ENCODE measurements around the gene ARID1B.

ARID1B gene

DNA sequence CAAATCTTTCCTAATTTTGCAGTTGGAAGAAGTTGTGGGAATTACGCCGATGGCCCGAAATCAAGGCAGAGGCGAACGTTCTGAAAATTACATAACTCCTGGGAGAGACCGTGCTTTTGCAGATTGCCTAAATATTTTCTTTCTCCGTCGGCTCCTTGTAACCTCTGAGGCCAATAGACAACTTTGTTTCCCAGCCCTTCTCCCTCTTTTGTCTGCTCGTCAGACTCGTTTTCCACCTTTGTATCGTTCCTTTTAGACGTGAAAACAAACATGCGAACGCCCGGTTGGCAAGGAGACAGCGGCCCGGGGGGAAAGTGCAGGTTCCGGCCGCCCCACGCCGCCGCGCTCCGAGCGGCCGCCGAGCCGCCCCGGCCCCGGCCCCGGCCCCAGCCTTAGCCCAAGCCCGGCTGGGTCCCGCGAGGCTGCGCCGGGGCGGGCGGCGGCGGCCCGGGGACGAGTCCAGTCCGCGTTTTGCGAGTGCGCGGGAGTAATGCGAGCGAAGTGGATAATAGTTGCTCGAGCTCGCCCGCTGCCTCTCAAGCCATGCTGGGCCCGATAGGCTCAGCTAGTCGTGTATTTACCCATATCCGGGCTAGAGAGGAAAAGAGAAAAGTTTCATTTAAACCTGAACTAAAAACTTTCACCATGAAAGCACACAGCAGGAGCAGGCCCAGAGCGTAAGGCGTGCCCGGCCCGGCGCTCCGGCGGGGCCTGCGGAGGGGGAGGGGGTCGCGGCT lies at the start of gene ARID1B:
Gene ARID1B, plus strand, starts transcription at position 539 of the 737 bp plus-strand sequence. CDS start 303 bp downstream, outside the sequence.
- peak; percentile 85 for DNase-seq

DNA sequence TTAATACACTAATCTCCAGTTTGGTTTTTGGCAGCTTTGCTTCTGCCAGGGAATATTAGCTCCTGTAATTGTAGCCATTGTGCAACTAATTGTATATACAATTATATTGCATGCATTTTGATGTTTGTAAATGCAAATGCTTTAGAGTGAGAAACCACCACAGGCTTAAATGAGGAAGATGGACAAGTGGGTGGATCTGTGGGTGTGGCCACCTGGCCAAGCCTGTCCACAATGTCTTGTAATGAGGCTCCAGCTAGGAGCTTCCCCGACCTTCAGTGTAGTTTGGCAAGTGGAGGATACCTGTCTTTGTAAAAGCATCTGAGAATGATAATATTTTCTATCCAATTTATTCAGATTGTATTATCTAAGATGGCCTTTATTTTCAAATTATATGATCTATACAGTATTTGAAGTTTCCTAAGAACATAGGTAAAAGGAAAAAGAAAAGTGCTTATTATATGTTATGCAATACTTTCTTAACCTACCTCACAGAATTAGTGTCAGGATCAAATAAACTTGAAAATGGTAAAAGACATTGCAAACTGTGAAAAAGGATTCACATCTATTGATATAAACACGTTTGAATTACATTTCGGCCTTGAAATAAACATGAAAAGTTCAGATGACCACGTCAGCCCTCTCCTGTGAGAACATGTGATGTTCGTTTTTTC lies 49.3 kb upstream of the ARID1B start:
- no peak for DNase-seq

DNA sequence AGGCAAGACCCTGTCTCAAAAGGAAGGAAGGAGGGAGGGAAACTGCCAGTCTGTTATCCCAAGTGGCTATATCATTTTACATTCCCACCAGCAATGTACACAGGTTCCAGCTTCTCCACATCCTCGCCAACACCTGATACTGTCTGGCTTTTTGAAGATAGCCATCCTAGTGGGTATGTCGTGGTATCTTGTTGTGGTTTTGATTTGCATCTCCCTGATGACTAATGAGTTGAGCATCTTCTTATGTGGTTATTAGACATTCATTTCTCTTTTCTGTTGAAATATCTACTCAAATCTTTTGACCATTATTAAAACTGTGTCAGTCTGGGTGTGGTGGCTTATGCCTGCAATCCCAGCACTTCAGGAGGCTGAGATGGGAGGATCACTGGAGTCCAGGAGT lies 47.9 kb upstream of the ARID1B start:
- no peak for DNase-seq

DNA sequence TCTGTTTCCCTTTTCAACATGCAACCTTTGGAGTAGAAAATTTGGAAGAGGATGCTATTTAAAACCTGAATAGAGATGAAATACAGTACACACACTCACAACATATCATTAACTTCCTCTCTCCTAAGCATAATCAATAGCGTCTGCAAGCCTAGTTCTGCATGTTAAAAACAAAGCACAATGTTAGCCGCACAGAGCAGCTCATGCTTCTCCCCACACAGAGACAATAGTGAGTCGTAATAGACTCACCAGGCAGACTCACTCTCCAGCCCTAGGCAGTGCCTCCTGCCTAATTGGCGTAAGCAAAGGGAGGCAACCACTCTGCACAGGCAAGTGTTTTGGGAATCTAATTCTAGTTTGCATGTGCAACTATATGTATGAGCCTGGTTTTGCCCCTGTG lies 45.8 kb upstream of the ARID1B start:
- DNase-seq, result no peak

DNA sequence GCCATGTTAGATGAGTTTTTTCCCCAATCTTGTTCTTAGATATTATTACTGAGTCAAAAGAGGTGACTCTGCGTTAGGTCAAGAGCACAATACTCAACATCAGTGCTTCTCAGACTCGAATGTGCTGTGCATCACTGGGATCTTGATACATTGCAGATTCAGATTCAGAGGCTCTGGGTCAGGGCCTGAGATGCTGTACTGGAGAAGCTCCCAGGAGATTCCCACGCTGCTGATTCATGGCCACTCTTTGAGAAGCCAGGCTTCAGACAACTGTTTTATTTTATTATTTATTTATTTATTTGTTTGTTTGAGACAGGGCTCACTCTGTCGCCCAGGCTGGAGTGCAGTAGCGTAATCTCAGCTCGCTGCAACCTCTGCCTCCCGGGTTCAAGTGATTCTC lies 41.4 kb upstream of the ARID1B start:
- no peak for DNase-seq

DNA sequence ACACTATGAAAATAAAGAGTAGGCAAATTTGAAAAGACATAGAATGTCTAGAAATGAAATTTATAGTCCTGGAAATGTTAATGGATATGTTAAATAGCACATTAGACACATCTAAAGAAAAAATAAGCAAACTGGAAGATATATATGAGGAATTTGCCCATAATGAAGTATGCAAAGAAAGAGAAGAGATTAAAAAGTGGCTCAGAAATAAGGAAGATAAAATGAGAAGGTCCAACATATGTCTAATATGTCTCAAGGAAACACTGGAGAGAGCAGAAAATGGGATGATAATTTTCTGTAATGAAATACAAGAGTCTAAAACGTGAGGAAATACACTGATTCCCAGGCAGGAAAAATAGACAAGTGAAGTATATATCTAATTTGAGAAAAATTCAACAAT lies 36.6 kb upstream of the ARID1B start:
- DNase-seq, result no peak

DNA sequence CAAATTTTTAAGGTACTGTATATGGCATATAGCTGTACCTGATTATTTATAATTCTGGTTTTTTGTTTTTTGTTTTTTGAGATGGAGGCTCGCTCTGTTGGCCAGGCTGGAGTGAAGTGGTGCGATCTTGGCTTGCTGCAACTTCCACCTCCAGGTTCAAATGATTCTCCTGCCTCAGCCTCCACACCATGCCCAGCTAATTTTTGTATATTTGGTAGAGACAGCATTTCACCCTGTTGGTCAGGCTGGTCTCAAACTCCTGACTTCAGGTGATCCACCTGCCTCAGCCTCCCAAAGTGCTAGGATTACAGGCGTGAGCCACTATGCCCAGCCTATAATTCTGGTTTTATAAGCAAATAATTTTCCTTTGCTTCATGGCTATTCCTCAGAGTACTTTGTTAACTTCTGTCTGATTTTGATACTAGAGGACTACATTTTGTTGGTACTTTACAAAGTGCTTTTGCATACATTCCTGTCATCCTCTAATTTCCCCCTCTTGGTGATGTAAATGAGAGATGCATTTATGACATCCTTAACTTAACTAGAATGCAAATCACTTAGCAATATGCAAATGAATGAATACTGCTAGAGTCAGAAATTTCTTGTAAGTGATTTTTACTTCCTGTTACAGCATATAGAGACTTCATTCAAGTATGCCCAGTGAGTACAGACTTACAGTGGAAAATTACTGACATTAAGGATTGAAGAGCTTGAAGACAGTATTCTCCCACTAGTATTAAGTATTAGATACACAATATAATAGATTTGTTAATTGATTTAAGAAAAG lies 35.7 kb upstream of the ARID1B start:
- DNase-seq, result no peak

DNA sequence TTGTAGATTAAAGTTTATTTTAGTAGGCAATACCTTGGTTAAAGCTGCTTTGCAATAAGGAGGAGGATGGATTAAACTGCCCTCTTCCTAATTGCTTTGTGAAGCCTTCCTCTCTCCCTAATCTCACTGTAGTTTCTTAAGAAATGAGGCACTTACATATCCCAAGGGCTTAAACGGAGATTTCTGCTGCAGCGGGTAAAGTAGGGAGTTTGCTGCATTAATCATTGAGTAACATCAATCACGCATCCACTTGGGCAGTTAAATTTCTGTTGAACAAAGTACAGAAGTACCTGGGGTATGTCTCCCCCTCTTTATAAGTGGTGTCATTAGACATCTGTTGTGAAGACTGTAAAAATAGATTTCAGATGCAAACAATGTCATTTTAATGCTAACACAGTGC lies 29.5 kb upstream of the ARID1B start:
- no peak for DNase-seq

DNA sequence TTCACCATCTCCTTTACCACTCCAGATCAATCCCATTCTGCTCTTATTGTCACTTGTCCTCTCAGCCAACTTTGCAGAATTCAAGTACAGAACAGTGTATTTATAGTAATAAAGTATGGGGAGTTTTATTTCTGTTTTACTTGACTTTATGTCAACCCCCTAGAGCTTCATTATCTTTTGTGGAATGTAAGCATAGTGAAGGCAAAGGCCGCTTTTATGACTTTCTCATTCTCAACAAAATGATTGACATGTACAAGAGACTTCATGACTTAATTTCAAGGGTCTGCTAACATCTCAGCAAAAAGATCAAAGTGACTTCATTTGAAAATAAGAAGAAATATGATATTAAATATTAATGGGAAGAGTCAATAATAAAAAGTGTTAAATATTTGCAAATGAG lies 28.7 kb upstream of the ARID1B start:
- no peak for DNase-seq

DNA sequence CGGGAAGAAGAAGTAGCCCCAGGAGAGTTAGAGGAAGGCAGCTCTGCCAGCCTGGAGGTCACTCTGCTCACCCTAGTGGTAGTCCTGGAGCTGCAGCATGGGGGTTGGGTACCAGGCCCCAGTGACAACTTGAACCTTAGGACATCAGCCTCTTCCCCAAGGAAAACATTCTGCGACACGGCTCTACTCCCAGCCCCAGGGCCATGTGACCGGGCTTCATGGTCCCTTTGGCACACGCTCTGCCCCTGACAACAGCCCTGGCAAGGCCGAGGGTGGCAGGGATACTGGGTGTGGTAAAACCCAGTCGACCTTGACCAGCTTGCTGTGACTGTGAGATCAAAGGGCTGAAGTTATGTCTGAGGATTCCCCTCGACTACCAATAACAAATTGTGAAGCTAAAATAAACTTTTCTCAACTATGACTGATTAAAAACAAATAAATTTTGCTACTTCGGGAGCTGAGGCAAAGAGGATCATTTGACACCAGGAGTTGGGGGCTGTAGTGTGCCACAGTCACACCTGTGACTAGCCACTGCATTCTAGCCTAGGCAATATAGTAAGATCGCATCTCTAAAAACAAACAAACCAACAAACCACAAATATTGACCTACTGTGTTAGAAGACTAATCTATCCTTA lies 24.4 kb upstream of the ARID1B start:
- DNase-seq, result peak; percentile 46

DNA sequence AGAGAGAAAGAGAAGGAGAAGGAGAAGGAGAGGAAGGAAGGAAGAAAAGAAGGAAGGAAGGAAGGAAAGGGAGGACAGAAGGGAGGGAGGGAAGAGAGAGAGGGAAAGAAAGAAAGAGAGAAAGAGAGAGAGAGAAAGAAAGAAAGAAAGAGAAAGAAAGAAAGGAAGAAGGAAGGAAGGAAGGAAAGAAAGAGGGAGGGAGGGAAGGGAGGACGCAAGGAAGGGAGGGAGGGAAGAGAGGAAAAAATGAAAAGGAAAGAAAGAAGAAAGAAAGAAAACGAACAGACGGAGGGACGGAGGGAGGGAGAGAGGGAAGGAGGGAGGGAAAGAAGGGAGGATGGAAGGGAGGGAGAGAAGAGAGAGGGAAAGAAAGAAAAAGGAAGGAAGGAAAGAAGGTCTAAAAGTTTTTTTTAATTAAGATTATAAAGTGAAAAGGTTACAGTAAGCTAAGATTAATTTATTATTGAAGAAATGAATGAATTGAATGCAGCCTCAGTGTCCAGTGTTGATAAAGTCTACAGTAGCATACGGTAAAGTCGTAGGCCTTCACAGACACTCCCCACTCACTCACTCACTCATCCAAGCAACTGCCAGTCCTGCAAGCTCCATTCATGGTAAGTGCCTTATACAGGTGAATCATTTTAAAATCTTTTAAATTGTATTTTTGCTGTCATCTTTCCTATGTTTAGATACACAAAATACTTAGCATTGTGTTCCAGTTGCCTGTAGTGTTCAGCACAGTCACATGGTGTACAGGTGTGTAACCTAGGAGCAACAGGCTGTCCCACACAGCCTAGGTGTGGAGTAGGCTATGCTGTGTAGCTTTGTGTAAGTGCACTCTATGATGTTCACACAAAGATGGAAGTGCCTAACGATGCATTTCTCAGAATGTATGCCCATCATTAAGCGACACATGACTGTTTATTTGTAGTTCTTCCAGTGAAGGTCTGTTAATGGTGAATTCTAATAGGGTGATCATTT lies 20.3 kb upstream of the ARID1B start:
- DNase-seq, result no peak

DNA sequence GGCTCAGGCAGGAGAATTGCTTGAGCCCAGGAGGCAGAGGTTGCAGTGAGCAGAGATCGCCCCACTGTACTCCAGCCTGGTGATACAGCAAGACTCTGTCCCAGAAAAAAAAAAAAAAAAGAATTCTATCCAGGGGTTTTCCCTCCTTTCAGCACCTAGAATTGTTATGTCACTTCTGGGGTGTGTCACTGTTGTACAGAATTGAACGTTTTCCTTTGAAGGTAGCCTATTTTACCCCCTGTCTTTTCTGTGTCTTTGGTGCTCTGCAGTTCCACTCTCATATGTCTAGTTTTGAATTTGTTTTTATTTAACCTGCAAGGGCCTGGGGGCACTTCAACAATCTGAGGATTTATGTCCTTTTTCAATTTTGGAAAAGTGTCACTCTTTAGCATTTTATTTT lies 19.3 kb upstream of the ARID1B start:
- DNase-seq, result no peak

DNA sequence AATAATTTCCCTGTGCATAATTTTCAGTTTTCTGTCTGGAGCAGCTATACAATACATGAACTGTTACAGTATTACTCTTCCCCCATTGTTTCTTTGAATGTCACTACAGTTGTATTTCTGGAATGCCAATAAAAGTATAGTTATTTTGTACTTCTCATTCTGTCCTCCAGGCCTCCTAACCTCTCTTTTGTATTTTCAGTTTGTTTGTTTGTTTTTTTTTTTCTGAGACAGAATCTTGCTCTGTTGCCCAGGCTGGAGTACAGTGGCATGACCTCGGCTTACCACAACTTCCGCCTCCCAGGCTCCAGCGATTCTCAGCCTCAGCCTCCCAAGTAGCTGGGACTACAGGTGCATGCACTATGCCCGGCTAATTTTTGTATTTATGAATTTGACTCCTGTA lies 16.8 kb upstream of the ARID1B start:
- no peak for DNase-seq

DNA sequence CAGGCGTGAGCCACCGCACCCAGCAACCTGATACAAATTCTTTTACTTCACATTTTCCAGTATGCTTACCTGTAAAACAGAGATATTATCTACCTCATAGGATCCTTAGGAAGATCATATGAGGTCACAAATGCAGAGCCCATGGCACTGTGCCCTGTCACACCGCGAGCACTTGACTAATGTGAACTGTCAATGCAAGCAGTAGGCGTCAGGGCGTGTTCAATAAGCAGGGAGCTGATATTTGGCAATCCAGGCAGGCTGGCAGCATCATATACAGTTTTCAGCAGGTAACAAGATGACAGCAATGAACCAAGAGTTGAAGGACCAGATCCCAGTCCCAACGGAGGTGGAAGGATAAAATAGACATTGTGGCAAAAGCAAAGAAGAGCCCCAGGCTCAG lies 14.6 kb upstream of the ARID1B start:
- no peak for DNase-seq

DNA sequence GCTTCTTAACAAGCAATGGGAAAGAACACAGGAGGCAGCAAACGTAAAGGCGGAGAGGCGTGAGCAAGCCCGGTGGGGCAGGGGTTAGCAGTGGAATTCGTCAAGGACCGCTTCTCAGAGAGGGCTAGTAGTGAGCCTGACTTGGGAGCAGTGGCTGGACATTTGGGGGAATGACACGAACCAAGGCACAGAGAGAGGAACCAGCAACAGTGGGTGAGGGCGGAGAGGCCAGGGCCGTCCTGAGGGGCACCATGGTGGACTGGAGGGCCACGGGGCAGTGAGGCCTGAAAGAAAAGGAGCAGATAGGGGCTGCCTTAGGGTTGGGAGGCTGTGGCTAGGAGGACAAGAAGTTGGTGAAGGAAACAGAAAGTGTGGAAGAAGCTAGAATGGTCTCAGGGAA lies 12.1 kb upstream of the ARID1B start:
- no peak for DNase-seq

DNA sequence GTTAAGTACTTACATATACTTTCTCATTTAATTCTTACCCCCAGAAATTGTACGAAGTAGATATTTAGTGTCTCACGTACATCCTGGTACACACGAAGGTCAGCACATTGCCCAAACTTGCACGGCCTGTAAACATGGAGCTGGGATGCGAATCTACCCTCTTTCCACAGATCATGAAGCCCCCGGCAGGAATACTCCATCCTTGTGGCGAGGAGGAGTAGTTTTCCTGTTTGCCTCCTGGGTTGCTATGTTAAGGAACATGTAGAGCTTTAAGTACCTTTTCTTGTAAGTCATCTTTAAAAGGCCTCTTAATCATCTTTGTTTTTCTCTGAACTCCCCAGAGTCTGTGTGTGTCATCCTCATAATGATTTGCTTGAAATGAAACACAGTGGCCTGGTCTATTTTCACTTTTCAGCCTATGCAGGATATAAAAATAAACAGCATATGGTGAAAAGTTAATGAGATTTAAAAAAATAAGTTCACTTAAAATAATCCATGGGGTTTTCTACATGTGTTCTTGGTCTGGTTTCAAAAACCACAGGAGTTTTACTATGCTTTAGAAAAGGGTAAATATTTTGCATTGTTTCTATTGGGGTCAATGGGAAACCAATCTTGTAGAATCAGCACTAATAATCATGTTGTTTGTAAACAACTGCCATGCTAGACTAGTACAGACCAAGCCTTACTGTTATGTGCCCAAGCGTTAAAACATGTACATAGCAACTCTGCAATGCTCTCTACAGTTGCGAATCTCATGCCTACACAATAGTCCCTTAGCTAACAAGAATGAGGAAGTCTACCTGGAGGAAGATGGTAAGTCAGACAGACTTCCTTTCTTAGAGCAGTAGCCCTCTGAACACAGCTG lies 9.3 kb upstream of the ARID1B start:
- DNase-seq, result no peak

DNA sequence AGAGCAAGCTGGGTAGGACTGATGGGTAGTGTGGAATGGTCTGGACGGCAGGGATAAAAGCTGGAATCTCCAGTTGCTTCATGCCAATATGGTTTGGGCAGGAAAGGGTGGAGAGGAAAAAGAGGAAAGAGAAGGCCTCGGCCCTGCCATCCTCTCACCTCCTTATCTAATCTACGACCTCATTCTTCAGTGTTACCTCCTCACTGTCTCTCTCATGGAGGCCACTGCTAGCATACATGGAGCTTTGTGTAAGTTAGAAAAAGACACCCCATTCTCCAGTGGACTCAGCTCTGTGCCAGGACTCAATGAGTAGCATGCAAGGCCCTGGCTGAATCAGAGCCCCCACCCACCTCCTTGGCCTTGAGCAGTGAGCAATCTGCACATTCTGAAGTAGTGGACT lies 6.1 kb upstream of the ARID1B start:
- no peak for DNase-seq

DNA sequence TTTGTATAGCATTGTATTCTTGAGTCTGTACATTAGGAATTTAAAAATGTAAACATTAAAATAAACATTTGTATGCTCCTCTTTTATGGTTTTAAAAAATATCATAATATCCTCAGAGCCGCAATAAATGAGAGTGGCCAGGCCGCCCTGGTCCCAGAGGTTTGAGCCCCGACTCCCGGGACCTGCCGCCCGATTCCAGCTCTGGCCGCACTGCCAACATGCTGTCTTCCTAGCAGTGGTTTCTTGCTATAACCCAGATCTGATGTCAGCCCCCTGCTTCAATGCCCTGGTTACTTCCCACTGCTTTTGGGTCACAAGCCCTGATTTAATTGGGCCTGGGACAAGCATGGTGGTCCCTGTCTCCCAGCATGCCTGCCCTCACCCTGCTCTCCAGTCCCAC lies 5.4 kb upstream of the ARID1B start:
- no peak for DNase-seq

DNA sequence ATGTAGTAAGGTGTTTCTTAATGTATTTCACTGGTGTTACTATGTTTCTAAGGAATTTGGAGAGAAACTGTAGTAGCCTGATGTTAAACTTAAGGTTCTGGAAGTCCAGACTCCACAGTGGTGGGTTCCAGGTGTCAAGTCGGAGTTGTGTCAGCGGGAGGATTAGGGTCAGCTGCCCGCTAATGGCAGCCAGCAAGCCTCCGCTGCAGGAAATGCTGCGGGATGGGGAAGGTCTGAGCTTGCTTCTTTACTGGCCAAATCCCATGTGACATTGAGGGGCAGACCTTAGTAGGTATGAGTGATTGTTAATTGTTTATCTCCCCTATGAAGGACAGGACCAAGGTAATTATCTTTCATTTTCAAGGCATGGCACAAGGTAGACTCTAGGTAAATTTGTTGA lies 3.7 kb upstream of the ARID1B start:
- no peak for DNase-seq

DNA sequence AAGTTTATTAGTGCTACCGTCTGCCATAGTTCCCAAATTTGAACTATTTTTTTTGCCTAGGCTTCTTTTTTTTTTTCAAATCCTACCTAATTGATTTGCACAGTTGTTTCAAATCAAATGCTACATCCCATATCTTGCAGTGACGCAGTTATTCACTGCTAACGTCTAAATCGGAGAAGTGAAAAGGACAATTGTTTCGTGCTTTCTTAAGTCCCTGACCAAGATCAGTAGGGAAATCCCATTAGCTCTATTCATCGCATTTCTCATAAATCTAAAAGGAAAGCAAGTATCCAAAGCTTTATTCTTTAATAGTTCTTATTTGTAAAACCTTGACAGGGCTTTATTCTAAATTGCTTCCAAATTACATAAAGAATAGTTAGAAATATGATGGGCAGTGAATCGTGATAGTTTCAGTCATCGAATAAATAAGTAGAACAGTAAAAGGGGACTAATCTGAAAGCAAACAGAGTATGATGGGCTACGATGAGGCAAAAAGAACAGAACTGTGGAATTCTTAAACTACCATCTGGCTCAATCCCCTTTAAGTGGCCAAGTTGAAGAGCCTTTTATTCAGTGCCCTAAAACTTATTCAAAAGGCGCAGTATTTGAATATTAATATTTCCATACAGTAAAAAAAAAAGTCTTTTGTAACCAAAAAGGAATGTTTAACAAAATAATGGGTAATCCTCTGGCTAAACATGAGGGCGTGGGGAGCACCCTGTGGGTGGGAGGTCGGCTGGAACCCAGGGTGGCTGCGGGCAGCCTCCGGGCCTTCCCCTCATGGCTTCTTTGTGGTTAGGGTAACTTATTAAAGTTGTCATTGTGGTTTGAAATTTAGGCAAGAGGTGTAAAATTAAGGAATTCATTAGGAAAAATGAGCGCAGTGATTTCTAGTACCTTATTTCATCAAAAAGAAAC lies 3.0 kb upstream of the ARID1B start:
- DNase-seq, result no peak

All from CD4-positive, alpha-beta T cell treated with Interleukin-15 for 1 hour (primary cell).